GM21367 (cell line): ENCODE data around the gene ZSCAN1.

Experiments
- ATAC-seq: cut with Tn5 transposase; IDR thresholded peaks from one replicate; pipeline ENCODE4 v1.9.1; 2021; ENCODE audit not compliant: unreplicated experiment

ZSCAN1 gene

GRCh38 chr19:58038688-58039204 is 4.9 kb downstream of the ZSCAN1 start:
- ATAC-seq, result no peak

GRCh38 chr19:58040751-58041525 is 7.1 kb downstream of the ZSCAN1 start:
- ATAC-seq, result no peak

- ATAC-seq, result no peak
These were observed 8.9 kb downstream of the ZSCAN1 start for GRCh38 chr19:58042495-58043340.

GRCh38 chr19:58044391-58044790 is 10.6 kb downstream of the ZSCAN1 start:
- no peak for ATAC-seq

GRCh38 chr19:58044886-58045285 is 11.1 kb downstream of the ZSCAN1 start:
- ATAC-seq, result no peak

- no peak for ATAC-seq
These were observed 11.7 kb downstream of the ZSCAN1 start for GRCh38 chr19:58045411-58046050.

- ATAC-seq, result no peak
These were observed 13.0 kb downstream of the ZSCAN1 start for GRCh38 chr19:58046856-58047255.

- no peak for ATAC-seq
These were observed 13.8 kb downstream of the ZSCAN1 start for GRCh38 chr19:58047672-58048071.

- no peak for ATAC-seq
These were observed 18.4 kb downstream of the ZSCAN1 start for GRCh38 chr19:58052256-58052655.

- ATAC-seq, result no peak
These were observed 19.8 kb downstream of the ZSCAN1 start for GRCh38 chr19:58053480-58054156.

GRCh38 chr19:58054901-58055874 is 21.4 kb downstream of the ZSCAN1 start:
- no peak for ATAC-seq

- no peak for ATAC-seq
These were observed 22.4 kb downstream of the ZSCAN1 start for GRCh38 chr19:58056261-58056660.

GRCh38 chr19:58056861-58057260 is 23.0 kb downstream of the ZSCAN1 start:
- ATAC-seq, result no peak

GRCh38 chr19:58058467-58058866 is 24.6 kb downstream of the ZSCAN1 start:
- ATAC-seq, result no peak

GRCh38 chr19:58059003-58059670 is 25.3 kb downstream of the ZSCAN1 start, which contains the start of gene ZNF135:
ZNF135 (plus strand) TSS chr19:58059282; CDS start chr19:58060003, 721 bp downstream.
- ATAC-seq, result no peak

GRCh38 chr19:58059671-58060078 is 25.9 kb downstream of the ZSCAN1 start:
- no peak for ATAC-seq

GRCh38 chr19:58060231-58060630 is 26.4 kb downstream of the ZSCAN1 start:
- ATAC-seq, result no peak

GRCh38 chr19:58063712-58064111 is 29.9 kb downstream of the ZSCAN1 start:
- no peak for ATAC-seq
